HUES6 (cell line): ENCODE results near the gene TEX29.

ENCODE experiments used
- H3K27ac ChIP-seq: 2 replicates; pipeline ENCODE4 v1.7.0; 2013; ENCODE audit warnings: low read depth, mild to moderate bottlenecking, low read length, inconsistent platforms
- H3K27me3 ChIP-seq: 2 replicates; pipeline ENCODE4 v1.6.1; 2013; ENCODE audit warnings: low read length; ENCODE audit not compliant: control insufficient read depth, insufficient read depth
- H3K36me3 ChIP-seq: 2 replicates; pipeline ENCODE4 v1.6.1; 2013; ENCODE audit warnings: low read length; ENCODE audit not compliant: control insufficient read depth, insufficient read depth
- H3K4me1 ChIP-seq: 2 replicates; pipeline ENCODE4 v1.6.1; 2013; ENCODE audit warnings: low read length; ENCODE audit not compliant: control insufficient read depth, insufficient read depth
- H3K4me3 ChIP-seq: 2 replicates; pipeline ENCODE4 v1.5.1; 2013; ENCODE audit warnings: low read depth, low read length
- H3K9ac ChIP-seq: one replicate; pipeline ENCODE4 v1.6.1; 2013; ENCODE audit warnings: mild to moderate bottlenecking, low read length
- H3K9me3 ChIP-seq: 2 replicates; pipeline ENCODE4 v1.6.1; 2013; ENCODE audit warnings: low read depth, low read length; ENCODE audit not compliant: control insufficient read depth, insufficient read depth

The TEX29 gene

DNA sequence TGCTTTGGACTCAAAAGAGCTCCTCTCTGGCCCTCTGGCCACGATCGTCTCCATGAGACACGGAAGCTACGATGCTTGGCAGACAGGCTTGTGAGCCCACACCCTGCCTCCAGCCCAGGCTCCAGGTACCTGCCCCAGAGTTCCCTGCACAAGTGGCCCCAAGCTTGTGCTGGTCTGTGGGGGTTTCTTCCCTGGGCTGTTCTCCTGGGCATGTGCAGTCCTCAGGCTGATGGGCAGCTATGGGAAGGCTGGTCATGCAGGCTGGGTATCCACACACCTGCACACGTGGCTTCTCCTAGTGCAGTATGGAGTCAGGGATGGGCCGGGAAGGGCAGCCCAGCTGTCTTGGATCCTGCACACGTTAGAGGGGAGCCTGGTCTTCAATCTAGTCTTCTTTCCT lies 43.1 kb downstream of the TEX29 start:
- no peaks in the 10 kb centered on the region for H3K36me3 ChIP-seq
- H3K9ac ChIP-seq: no peak overlapping the region
- H3K27ac ChIP-seq: no peak overlapping the region
- H3K4me1 ChIP-seq: peaks cover 15% of the 10 kb centered on the region
- no peaks in the 10 kb centered on the region for H3K9me3 ChIP-seq
- H3K27me3 ChIP-seq: no peaks in the 10 kb centered on the region
- H3K4me3 ChIP-seq: no peak overlapping the region

DNA sequence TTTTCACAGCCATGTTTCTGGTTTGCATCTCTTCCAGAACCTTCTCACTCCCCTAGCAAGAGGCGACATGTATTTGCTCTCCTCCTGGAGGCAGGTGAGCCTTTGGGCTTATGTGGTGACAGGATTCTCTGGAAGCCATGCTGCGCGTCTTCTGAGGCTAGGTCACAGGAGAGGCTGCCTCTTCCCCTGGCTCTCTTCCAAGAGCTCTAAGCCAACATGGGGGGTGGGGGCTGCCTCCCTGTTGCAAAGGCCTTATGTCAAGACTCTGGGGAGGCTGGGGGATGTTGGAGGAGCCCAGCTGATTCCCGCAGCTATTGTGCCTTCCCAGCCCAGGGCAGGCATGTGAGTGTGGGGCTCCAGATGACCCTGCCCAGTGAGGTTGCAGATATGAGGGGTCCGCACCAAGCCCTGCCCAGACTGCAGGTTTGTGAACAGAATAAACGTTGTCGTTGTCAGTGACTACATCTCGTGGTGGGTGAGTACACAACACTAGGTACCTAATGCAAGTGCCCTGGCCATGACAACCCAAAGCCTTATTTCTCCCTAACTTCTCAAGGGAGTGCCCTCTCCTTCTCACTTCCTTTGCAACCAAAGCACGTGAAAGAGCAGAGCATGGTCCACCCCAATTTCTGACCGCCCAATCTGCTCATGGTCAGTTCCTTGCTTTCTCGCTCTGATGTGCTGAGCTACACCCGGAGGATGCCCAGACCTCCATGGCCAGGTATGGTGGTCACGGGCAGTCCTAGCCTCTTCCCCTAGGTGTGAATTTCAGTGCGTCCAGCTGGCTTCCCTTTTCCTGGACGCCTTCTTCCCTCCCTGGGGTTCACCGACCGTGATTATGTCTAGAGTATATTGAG lies 44.9 kb downstream of the TEX29 start:
- 0 out of 2 replicates have a peak, but pooled peaks cover under 1% of the 10 kb centered on the region for H3K4me1 ChIP-seq
- H3K4me3 ChIP-seq: no peak overlapping the region
- no peaks in the 10 kb centered on the region for H3K9me3 ChIP-seq
- no peak overlapping the region for H3K27ac ChIP-seq
- no peaks in the 10 kb centered on the region for H3K36me3 ChIP-seq
- no peak overlapping the region for H3K9ac ChIP-seq
- H3K27me3 ChIP-seq: no peaks in the 10 kb centered on the region

DNA sequence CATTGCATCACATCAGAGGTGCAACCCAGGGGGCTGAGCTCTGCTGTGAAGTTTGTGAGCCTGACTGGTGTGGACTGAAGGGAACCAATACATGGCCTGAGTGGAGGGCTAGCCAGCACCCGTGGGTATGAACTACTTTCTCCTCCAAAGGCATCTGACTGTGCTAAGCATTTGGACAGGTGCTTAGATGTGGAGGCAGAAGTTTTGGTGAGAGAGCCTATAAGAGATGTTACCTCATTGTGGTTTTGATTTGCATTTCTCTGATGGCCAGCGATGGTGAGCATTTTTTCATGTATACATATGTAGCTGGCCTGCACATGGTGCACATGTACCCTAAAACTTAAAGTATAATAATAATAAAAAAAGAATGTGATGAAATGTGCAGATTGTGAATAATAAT lies 46.9 kb downstream of the TEX29 start:
- H3K4me1 ChIP-seq: no peaks in the 10 kb centered on the region
- H3K36me3 ChIP-seq: no peaks in the 10 kb centered on the region
- H3K27me3 ChIP-seq: no peaks in the 10 kb centered on the region
- no peak overlapping the region for H3K27ac ChIP-seq
- H3K9me3 ChIP-seq: no peaks in the 10 kb centered on the region
- H3K4me3 ChIP-seq: no peak overlapping the region
- no peak overlapping the region for H3K9ac ChIP-seq

DNA sequence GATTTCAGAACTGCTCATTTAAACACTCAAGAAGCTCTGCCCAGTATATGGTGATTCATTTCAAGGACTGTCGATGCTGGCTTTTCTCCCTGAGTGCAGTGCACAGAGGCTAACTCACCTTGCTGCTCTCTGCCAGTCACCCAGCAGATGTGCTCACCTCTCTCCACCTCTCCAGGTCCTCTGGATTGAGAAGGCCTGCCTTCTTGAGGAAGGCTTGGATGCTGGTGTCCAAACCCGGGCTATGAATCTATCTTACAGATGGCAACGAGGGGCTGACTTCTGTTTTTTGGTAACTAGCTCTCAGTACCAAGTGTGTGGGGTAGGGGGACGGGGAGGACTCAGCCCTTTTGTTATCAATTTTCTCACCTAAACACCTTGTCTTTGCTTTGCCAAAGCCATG lies 47.6 kb downstream of the TEX29 start:
- Histone ChIP-seq H3K27me3 (no peaks in the 10 kb centered on the region), H3K9ac (no peak overlapping the region)

DNA sequence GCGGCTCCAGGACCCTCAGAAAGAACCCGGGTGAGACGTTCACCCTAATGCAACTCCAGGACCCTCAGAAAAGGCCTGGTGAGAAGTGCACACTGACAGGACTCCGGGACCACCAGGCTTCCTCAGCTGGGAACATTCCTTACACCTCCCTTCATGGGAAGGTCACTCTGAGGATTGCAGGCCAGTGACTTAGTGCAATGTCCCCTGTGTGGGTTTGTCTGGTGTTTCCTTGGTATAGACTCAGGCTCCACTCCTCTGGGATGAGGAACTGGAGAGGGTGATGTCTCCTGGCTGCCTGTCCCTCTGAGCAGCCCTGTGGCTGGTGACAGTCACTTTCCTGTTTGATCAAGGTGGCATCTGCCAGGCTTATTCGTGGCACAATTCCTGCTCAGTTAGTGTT lies 49.7 kb downstream of the TEX29 start:
- Histone ChIP-seq H3K4me1 (no peaks in the 10 kb centered on the region), H3K4me3 (no peak overlapping the region), H3K9ac (no peak overlapping the region), H3K27ac (no peak overlapping the region), H3K36me3 (no peaks in the 10 kb centered on the region), H3K9me3 (no peaks in the 10 kb centered on the region), H3K27me3 (no peaks in the 10 kb centered on the region)

More for the DNA sequence above, 47.6 kb downstream of the TEX29 start:
- H3K36me3 ChIP-seq: no peaks in the 10 kb centered on the region
- no peaks in the 10 kb centered on the region for H3K9me3 ChIP-seq
- no peaks in the 10 kb centered on the region for H3K4me1 ChIP-seq
- H3K4me3 ChIP-seq: no peak overlapping the region
- H3K27ac ChIP-seq: no peak overlapping the region

DNA sequence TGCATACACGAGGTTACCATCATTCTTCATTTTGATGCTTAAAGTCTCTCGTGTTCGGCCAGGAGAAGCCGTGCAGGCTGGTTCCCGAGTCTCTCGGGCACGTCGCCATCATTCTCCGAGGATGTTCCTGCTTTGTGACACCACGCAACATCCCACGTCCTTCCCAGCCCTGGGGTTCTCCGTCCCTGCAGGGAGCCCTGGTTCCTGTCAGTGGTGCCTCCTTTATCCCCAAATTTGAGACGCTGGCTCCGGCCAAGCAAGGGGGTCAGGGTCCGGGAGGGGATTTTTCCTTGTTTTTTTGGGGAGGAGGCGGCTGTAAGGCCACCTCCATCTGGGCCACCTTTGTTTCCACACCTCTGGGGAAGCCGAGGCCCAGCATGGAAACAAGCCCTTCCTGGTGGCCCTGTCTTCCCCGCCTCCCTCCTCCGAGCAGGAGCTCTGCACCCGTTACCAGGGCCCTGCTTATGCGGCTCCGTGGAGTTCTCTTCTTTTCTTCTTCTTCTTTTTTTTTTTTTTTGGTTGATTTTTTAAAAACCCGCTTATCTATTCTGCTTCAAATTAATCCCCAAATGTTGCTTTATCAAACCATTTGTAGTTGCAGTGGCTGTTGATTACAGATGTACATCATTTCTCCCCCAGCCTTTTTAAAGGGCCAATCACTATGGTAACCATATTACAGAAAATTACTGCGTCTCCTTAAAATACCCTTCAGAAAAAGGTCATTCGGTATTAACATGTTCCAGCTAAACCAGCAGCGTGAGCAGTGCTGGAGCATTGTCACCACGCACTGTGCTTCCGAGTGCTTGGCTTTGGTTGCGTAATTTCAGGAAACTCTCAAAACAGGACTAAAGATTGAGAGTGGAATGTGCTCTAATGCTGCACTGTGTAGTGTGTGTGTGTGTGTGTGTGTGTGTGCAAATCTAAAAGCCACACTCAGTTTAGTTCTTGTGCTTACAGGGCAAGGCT lies 50.4 kb downstream of the TEX29 start:
- no peak overlapping the region for H3K27ac ChIP-seq

DNA sequence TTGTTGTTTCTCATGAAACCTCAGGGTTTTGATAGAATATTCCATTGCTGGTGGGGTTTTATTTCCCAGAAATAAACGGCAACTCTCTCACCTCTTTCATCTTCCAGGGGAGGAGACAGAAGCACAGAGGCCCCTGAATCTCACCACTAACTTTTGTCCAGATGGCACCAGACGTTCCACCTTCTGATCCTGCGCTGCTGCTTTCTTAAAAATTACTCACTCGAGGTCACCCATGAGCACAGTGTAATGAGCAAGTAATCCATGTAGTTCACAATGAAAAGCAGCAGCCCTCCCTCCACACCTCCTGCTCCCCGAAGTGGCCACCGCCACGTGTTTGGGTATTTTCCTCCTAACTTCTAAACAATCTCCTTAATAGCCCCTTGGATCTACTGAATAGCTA lies 51.3 kb downstream of the TEX29 start:
- H3K36me3 ChIP-seq: no peaks in the 10 kb centered on the region
- no peaks in the 10 kb centered on the region for H3K27me3 ChIP-seq
- H3K4me1 ChIP-seq: no peaks in the 10 kb centered on the region
- H3K9ac ChIP-seq: no peak overlapping the region
- no peaks in the 10 kb centered on the region for H3K9me3 ChIP-seq
- no peak overlapping the region for H3K4me3 ChIP-seq
- H3K27ac ChIP-seq: no peak overlapping the region

More for the DNA sequence above, 50.4 kb downstream of the TEX29 start:
- Histone ChIP-seq H3K36me3 (no peaks in the 10 kb centered on the region), H3K9ac (no peak overlapping the region), H3K27me3 (no peaks in the 10 kb centered on the region), H3K4me3 (no peak overlapping the region), H3K9me3 (no peaks in the 10 kb centered on the region), H3K4me1 (no peaks in the 10 kb centered on the region)

DNA sequence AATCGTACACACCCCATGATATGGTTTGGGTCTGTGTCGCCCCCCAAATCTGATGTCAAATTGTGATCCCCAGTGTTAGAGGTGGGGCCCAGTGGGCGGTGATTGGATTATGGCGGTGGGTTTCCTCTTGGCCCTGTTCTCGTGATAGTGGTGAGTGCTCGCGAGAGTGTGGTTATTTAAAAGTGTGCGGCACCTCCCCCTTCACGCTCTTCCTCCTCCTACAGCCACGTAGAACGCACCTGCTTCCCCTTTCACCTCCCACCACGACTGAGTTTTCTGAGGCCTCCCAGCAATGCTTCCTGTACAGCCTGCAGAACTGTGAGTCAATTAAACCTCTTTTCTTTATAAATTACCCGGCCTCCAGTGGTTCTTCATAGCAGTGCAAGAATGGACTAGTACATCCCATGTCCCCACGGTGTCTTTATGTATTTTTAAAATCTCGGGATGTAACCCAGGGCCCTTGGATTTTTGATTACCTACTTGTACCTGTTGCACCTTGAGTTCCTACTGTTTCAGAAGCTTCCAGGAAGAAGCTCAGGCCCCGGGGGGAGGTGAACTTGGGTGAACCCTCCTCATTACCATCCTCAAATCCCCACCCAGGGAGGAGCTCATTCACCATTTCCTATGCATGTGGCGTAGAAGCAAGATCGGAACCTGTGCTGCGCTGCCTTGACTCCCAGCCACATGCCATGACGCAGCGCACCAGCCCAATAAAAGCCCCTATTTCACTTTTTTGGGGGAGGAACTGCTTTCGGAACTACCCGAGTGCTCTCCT lies 52.4 kb downstream of the TEX29 start:
- no peaks in the 10 kb centered on the region for H3K27me3 ChIP-seq
- no peak overlapping the region for H3K9ac ChIP-seq
- no peaks in the 10 kb centered on the region for H3K36me3 ChIP-seq
- no peak overlapping the region for H3K4me3 ChIP-seq
- no peak overlapping the region for H3K27ac ChIP-seq
- H3K9me3 ChIP-seq: no peaks in the 10 kb centered on the region
- no peaks in the 10 kb centered on the region for H3K4me1 ChIP-seq

DNA sequence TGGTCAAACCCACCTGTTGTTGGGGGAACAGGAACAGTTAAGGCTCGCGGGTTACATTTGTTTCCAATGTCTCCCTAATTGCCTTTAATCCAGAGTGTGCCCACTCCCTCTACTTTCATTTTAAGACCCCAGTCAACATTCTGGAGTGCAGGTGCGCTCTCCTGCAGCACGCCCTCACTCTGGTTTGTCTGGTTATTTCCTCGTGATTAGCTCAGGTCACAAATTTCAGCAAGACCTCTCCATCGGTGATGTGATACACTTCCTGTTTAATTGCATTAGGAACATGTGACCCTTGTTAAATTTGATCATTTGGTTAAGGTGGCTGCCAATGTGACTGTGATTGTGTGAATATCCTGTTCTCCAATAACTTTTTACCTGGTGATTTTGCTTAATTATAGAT lies 53.0 kb downstream of the TEX29 start:
- Histone ChIP-seq H3K27me3 (no peaks in the 10 kb centered on the region), H3K9ac (no peak overlapping the region), H3K9me3 (no peaks in the 10 kb centered on the region), H3K4me3 (no peak overlapping the region), H3K36me3 (no peaks in the 10 kb centered on the region), H3K27ac (no peak overlapping the region), H3K4me1 (no peaks in the 10 kb centered on the region)

DNA sequence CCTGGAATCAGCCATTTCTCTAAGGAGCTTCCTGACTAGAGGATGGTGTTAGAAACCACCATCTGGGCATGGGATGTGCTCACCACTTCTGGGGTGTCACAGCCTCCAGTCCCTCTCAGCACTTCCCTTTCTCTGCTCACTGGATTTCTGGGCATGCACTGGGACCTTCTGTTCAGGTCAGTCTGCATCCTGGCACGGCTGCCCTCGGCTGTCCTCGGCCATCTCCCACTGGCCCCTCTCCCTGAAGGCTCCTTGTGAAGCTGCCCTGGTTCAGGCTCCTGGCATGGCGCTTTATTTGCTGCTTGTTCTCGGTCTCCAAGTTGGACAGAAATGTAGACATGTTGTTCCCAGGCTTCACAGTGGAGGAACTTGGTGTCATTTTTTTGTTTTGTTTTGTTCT lies 60.0 kb downstream of the TEX29 start:
- Histone ChIP-seq H3K36me3 (no peaks in the 10 kb centered on the region), H3K27ac (no peak overlapping the region), H3K9me3 (peaks cover 8% of the 10 kb centered on the region), H3K9ac (no peak overlapping the region), H3K4me3 (no peak overlapping the region), H3K4me1 (no peaks in the 10 kb centered on the region), H3K27me3 (no peaks in the 10 kb centered on the region)
